ENCODE data around the gene SH2D3A. TPM values are rescaled to one million over a fixed set of nuclear protein-coding genes. Genes with fewer than 3 reads are reported as not detected.
"Not testable (repeated sequence)": the region's sequence is repeated elsewhere in the genome, so short reads cannot be mapped to it uniquely, and the experiment has no call there.

SH2D3A gene
- total and polyA plus RNA-seq, 2 donors (not counting 1 experiment from before 2014, with no cell fraction given): not detected

GRCh38 chr19:6711078-6711361 is 56.2 kb downstream of the SH2D3A start:
- Histone ChIP-seq H3K9me3 (ENCODE audit: control insufficient read depth, insufficient read depth, low read depth, low read length) (no peaks in the 10 kb centered on the region), H3K36me3 (ENCODE audit: control insufficient read depth, insufficient read depth, low read length) (no peaks in the 10 kb centered on the region), H4K20me1 (ENCODE audit: control insufficient read depth, extremely low read depth, insufficient read depth, low read length) (no peaks in the 10 kb centered on the region), H3K4me1 (ENCODE audit: control insufficient read depth, extremely low read depth, insufficient read depth, low read length) (no peaks in the 10 kb centered on the region), H3K4me3 (replicated peaks in 1 of 4; ENCODE audit: control extremely low read depth in 1 of 4, insufficient read depth in 1 of 4, low read depth in 3 of 4, low read length in 4 of 4) (no peak overlapping the region), H3K27ac (ENCODE audit: insufficient read depth, low read length) (no peak overlapping the region), H3K9ac (ENCODE audit: insufficient read depth, low read length) (no peak overlapping the region), H3K4me2 (ENCODE audit: extremely low read depth, insufficient read depth, low read length) (no peak overlapping the region), H2AFZ (ENCODE audit: low read length) (no peak overlapping the region), H3K27me3 (ENCODE audit: control insufficient read depth, insufficient read depth, low read length) (no peaks in the 10 kb centered on the region), H3K79me2 (ENCODE audit: control insufficient read depth, insufficient read depth, low read length) (no peaks in the 10 kb centered on the region)
- TF ChIP-seq CTCF (conservative IDR thresholded peaks at IDR 0.05 in 1 of 2, IDR thresholded peaks at IDR 0.05 in 1 of 2; ENCODE audit: low read depth in 1 of 2, low read length in 2 of 2) (no peak), EZH2 (IDR thresholded peaks at IDR 0.05; ENCODE audit: low read length, missing control alignments) (no peak)
- DNase-seq (ENCODE audit: low read depth in 2 of 2): no peak

GRCh38 chr19:6710273-6711077 is 56.8 kb downstream of the SH2D3A start:
- Histone ChIP-seq H2AFZ (ENCODE audit: low read length) (no peak overlapping the region), H3K4me3 (replicated peaks in 1 of 4; ENCODE audit: control extremely low read depth in 1 of 4, insufficient read depth in 1 of 4, low read depth in 3 of 4, low read length in 4 of 4) (no peak overlapping the region), H3K27me3 (ENCODE audit: control insufficient read depth, insufficient read depth, low read length) (no peaks in the 10 kb centered on the region), H3K4me2 (ENCODE audit: extremely low read depth, insufficient read depth, low read length) (no peak overlapping the region), H3K4me1 (ENCODE audit: control insufficient read depth, extremely low read depth, insufficient read depth, low read length) (no peaks in the 10 kb centered on the region), H3K27ac (ENCODE audit: insufficient read depth, low read length) (no peak overlapping the region), H3K9me3 (ENCODE audit: control insufficient read depth, insufficient read depth, low read depth, low read length) (no peaks in the 10 kb centered on the region), H3K79me2 (ENCODE audit: control insufficient read depth, insufficient read depth, low read length) (no peaks in the 10 kb centered on the region), H3K9ac (ENCODE audit: insufficient read depth, low read length) (no peak overlapping the region), H3K36me3 (ENCODE audit: control insufficient read depth, insufficient read depth, low read length) (no peaks in the 10 kb centered on the region), H4K20me1 (ENCODE audit: control insufficient read depth, extremely low read depth, insufficient read depth, low read length) (no peaks in the 10 kb centered on the region)
- no peak for DNase-seq (ENCODE audit: low read depth in 2 of 2)
- TF ChIP-seq CTCF (conservative IDR thresholded peaks at IDR 0.05 in 1 of 2, IDR thresholded peaks at IDR 0.05 in 1 of 2; ENCODE audit: low read depth in 1 of 2, low read length in 2 of 2): no peak
- TF ChIP-seq EZH2 (IDR thresholded peaks at IDR 0.05; ENCODE audit: low read length, missing control alignments): no peak

GRCh38 chr19:6709549-6709948 is 57.7 kb downstream of the SH2D3A start:
- Histone ChIP-seq H3K4me1 (ENCODE audit: control insufficient read depth, extremely low read depth, insufficient read depth, low read length) (no peaks in the 10 kb centered on the region), H3K9me3 (ENCODE audit: control insufficient read depth, insufficient read depth, low read depth, low read length) (no peaks in the 10 kb centered on the region), H4K20me1 (ENCODE audit: control insufficient read depth, extremely low read depth, insufficient read depth, low read length) (no peaks in the 10 kb centered on the region), H2AFZ (ENCODE audit: low read length) (no peak overlapping the region), H3K27ac (ENCODE audit: insufficient read depth, low read length) (no peak overlapping the region), H3K4me2 (ENCODE audit: extremely low read depth, insufficient read depth, low read length) (no peak overlapping the region), H3K36me3 (ENCODE audit: control insufficient read depth, insufficient read depth, low read length) (no peaks in the 10 kb centered on the region), H3K79me2 (ENCODE audit: control insufficient read depth, insufficient read depth, low read length) (no peaks in the 10 kb centered on the region), H3K9ac (ENCODE audit: insufficient read depth, low read length) (no peak overlapping the region), H3K27me3 (ENCODE audit: control insufficient read depth, insufficient read depth, low read length) (no peaks in the 10 kb centered on the region), H3K4me3 (replicated peaks in 1 of 4; ENCODE audit: control extremely low read depth in 1 of 4, insufficient read depth in 1 of 4, low read depth in 3 of 4, low read length in 4 of 4) (no peak overlapping the region)
- DNase-seq (ENCODE audit: low read depth in 2 of 2): no peak
- TF ChIP-seq CTCF (conservative IDR thresholded peaks at IDR 0.05 in 1 of 2, IDR thresholded peaks at IDR 0.05 in 1 of 2; ENCODE audit: low read depth in 1 of 2, low read length in 2 of 2): no peak
- TF ChIP-seq EZH2 (IDR thresholded peaks at IDR 0.05; ENCODE audit: low read length, missing control alignments): no peak

- H3K27me3 ChIP-seq (ENCODE audit: control insufficient read depth, insufficient read depth, low read length); H3K79me2 ChIP-seq (ENCODE audit: control insufficient read depth, insufficient read depth, low read length); H3K4me1 ChIP-seq (ENCODE audit: control insufficient read depth, extremely low read depth, insufficient read depth, low read length); DNase-seq (ENCODE audit: low read depth in 2 of 2); H3K9me3 ChIP-seq (ENCODE audit: control insufficient read depth, insufficient read depth, low read depth, low read length); H4K20me1 ChIP-seq (ENCODE audit: control insufficient read depth, extremely low read depth, insufficient read depth, low read length); H3K9ac ChIP-seq (ENCODE audit: insufficient read depth, low read length); H3K36me3 ChIP-seq (ENCODE audit: control insufficient read depth, insufficient read depth, low read length); H3K4me2 ChIP-seq (ENCODE audit: extremely low read depth, insufficient read depth, low read length); H2AFZ ChIP-seq (ENCODE audit: low read length); H3K4me3 ChIP-seq (replicated peaks in 1 of 4; ENCODE audit: control extremely low read depth in 1 of 4, insufficient read depth in 1 of 4, low read depth in 3 of 4, low read length in 4 of 4); H3K27ac ChIP-seq (ENCODE audit: insufficient read depth, low read length): not testable (repeated sequence)
Observed at GRCh38 chr19:6708913-6709312, 58.3 kb downstream of the SH2D3A start.

All from fibroblast of lung (primary cell).